IPS-NIHi11 (cell line): ENCODE data around the gene BPIFA1.

Source experiments
- DNase-seq: peaks from one replicate; pipeline ENCODE4 v3.0.0; 2012; ENCODE audit warnings: mixed read lengths, low spot score

BPIFA1 gene

DNA sequence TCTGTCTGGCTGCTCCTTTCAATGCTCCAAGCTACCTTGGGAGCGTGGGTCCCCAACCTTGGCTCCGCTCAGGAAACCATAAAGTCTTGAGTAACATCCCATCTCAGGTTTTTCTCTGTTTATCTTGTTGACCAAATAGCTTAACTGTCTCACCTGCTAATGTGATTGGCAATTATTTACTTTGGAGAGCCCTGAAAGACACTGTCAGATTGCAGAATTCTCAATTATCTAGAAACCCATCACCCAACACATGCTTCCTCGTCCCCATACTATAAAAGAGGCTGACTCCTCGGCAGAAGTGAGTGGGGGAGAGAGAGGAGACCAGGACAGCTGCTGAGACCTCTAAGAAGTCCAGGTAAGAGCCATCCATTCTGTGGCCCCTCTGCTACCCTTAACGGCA lies at the start of gene BPIFA1:
TSS of gene BPIFA1 (plus strand) at position 301 of the 400 bp plus-strand sequence. CDS start 1,716 bp downstream, outside the sequence.
- no peak for DNase-seq

GRCh38 chr20:33187491-33187890 lies 48.3 kb upstream of the BPIFA1 start:
- no peak for DNase-seq

GRCh38 chr20:33188421-33188820 lies 47.4 kb upstream of the BPIFA1 start:
- DNase-seq: no peak

DNA sequence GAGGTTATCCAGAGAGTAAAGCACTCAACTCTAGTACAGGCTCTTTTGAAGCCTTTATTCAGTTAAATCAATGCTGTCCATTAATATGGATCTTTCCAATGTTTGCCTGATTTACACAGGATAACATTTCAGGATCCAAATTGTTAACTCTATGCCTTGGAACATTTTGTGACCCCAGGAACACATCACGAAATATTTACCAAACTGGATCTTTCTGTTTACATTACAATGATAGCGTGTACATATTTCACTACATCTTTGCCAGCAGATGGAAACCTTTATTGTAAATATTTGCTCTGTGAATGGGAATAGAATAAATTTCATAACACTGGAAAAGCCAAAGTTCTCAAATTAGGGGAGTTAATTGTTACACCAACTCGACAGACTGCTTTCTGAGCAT lies 44.3 kb upstream of the BPIFA1 start:
- no peak for DNase-seq

GRCh38 chr20:33191955-33192354 lies 43.8 kb upstream of the BPIFA1 start:
- DNase-seq: no peak

DNA sequence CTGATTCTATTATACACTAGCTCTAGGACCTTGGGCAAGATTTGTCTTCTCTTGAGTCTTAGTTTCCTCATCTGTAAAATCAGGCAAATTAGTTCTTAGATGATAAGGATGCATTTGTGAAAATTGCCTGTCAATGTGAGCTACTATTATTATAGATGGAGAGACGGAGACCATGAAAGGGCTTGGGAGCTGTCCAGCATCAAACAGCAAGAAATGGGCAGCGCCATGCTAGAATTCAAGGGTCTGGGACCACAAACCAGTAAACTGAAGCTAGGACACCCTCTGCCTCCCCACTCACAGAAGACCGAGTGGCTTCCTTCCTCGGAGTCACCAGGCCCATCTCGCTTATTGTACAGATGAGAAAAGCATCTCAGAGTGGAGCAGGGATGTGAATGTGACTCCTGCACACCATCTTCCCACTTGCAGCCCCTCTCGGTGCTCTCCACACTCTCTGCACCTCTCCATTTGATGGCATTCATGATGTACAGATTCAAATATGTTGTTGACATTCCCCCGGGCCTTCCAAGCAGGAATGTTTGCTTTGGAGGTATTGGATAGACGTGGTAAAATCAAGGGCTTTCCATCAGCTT lies 42.8 kb upstream of the BPIFA1 start:
- DNase-seq: peak; percentile 42

- DNase-seq: no peak
Observed at GRCh38 chr20:33199026-33199425, 36.8 kb upstream of the BPIFA1 start.

DNA sequence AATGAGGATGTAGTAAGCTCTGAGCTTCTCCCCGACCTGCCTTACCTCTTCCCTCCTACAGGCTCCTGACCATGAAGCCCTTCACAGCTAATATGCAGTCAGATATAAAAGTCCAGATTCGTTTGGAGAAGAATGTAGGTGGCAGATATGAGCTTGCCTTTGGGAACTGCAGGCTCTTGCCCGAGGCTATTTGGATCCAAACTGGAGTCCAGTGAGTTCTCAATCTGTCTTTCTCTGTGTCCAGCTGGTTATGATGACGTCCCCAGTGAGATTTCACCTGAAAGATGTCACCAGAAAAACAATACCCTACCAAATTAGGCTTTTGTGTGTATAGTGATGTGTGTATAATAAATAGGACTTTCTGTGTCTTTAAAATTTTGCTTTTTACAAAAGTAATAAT lies 33.3 kb upstream of the BPIFA1 start:
- no peak for DNase-seq

DNA sequence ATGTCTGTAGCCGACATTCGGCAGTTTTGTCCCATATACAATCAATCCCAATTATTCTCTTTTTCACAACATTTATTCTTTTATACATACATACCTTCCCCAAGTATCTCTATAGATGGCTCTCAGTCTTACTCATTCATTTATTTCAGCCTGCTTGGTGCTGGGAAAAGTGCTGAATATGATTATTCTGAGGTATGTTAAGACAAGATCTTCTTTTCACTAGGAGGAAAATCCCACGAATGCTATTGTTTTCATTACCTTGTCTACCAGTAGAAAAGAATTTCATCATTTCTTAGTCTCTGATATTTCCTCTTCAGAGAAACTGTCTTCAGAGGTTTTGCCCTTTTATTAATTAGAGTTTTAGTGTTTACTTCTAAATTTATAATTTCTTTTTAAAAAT lies 32.4 kb upstream of the BPIFA1 start:
- no peak for DNase-seq

- peak; percentile 89 for DNase-seq
Observed at GRCh38 chr20:33209789-33210188, 26.0 kb upstream of the BPIFA1 start.

DNA sequence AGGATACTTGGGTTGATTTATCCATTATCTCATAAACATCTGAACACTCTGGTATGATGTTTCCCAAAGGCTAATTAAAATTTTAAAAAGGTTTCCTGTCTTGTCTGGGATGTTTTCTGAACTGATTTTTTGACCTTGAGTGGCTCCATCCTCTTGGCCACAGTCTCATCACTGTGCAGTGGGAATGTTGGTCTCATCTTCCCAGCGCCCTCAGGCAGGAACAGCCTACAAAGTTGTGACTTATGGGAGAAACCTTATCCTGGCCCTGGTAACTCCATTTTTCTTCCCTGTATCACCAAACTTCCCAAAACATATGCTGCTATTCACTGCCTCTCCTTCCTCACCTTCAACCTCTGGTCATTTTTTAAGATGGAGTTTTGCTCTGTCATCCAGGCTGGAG lies 25.4 kb upstream of the BPIFA1 start:
- DNase-seq: no peak

DNA sequence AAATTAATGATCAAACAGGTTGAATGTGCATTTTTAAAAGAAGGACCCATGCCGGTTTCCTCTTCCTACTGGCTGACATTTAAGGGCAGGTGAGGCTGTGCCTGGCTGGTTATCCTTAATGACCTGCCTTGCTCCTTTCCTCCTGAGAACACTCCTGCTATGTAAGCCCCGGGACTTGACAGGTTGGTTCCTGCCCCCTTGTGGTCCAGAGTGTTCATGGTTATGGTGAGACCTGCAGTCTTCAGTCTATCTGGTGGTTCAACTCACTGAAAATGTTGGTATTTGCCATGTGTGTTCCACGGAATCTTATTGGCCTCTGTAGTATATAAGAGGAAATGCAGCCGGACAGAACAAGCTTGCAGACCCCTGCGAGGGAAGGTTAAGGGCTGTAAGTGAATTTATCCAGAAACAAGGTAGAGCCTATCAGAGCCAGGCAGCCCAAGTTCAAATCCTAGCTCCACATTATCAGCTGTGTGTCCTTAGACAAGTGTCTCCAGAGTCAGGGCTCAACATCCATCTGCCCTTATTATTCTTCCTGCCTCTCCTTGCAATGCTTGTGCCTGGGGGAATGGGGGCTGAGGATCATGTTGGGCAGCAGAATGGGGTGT lies 23.9 kb upstream of the BPIFA1 start:
- peak; percentile 81 for DNase-seq

- no peak for DNase-seq
Observed at GRCh38 chr20:33217052-33217451, 18.7 kb upstream of the BPIFA1 start, which contains the start of gene BPIFA3. BPIFA3 (plus strand) TSS chr20:33217352; CDS start chr20:33217537, 185 bp downstream.

- DNase-seq: no peak
Observed at GRCh38 chr20:33224399-33224798, 11.4 kb upstream of the BPIFA1 start.

DNA sequence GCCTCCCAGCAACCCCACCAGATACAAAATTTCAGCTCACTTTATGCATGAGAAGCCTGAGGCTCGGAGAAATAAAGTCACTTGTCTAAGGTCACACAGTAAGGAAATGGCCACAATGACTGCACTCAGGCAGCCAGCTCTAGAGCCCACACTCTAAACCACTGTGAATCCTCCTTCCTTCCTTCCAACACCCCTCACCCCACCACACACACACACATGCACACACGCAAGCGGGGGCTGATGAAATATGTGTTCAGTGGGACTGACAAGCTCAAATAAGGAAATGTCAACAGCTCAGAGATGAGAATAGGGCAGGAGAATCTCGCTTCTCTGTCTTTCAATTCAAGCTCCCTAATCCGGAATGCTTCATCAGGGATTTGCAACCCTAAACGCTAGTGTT lies 6.0 kb upstream of the BPIFA1 start:
- DNase-seq: no peak

- no peak for DNase-seq
Observed at GRCh38 chr20:33231237-33231636, 4.6 kb upstream of the BPIFA1 start.

GRCh38 chr20:33232486-33233072 lies 3.2 kb upstream of the BPIFA1 start:
- no peak for DNase-seq

GRCh38 chr20:33233129-33233774 lies 2.5 kb upstream of the BPIFA1 start:
- DNase-seq: peak; percentile 70

DNA sequence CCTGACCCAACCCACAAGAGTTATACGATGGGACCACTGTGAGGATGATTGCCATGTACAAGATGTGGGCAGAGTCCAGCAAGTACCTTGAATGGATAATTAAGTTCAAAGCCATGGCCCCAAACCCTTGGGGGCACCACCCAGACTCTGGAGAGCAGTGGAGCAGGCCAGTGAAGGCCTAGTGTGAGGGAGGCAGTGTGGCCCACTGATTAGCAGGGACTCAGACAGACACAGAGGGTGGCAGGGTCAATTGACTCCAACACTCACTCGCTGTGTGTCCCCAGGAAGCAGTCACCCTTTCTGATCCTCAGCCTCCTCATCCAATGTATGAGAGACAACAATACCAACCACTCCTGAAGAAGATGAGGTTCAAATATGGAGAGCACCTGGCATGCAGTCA lies 1.7 kb upstream of the BPIFA1 start:
- no peak for DNase-seq

DNA sequence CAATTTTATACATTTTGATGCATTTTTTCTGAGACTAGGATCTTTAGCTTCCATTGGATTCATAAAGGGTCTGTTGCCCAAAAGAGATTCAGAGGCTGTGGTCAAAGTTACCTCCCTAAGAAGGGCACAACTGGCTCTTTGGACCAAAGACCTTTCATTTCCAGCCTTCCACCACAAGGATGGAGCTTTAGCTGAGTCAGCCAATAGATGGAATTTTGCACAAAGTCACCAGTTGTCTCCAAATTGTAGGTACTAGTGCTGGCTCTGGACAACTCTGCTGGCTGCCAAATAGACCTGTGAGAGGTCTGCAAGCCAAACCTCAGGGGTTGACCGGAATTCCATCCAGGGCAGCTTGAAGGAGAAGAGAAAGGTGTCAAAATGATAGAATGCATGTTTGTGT lies 555 bp downstream of the BPIFA1 start:
- no peak for DNase-seq

DNA sequence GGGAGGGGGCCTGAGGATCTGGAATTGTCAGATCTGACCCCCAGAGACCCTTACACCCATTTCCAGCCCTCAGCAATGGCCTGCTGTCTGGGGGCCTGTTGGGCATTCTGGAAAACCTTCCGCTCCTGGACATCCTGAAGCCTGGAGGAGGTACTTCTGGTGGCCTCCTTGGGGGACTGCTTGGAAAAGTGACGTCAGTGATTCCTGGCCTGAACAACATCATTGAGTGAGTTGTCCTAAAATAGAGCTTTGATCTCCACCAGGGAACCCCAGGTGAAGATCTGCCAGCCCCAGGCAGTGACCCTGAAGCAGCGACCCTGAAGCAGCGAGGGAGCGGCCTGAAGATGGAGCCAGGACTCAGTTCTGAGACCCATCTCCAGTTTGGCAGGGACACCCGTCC lies 2.2 kb downstream of the BPIFA1 start:
- DNase-seq: no peak

DNA sequence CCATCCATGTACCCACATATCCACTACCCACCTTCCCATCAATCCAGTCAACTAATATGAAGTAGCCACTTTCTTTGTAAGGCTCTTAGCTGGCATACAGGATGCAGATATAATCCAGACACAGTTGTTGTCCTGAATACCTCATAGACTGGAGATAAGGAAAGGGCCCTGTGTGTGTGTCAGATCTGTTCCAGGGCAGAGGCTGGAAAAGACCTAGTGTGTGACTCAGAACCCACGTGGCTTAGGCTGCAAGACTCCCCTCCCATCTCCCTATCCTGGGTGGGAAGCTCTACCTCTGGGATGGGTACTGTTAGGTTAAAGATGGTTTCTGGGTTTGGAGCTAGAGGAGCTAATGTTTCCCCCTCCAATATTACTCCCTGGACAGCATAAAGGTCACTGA lies 3.6 kb downstream of the BPIFA1 start:
- DNase-seq: no peak
